ENCODE results near the gene KRCC1.

KRCC1 gene

DNA sequence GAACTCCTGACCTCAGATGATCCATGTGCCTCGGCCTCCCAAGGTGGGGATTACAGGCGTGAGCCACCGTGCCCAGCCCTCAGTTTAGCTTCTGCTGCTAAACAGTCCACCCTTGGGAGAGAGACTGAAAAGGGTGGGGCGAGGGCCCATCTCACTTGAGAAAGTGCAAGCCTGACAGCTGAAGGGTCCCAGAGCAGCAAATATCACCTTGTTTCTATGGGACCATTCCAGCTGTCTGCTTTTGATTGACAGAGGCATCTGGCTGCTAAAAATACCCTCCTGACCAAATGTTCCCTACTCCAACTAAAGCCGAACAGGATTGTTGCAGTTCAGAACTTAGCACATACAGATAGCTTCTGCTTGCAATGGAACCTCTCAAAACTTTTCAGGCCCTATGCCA is 11.6 kb upstream of the KRCC1 start:
- TF ChIP-seq GATA3 (IDR thresholded peaks at IDR 0.05; ENCODE audit: low read depth, low read length), result no peak
- TF ChIP-seq GATA2 (IDR thresholded peaks at IDR 0.05; ENCODE audit: low read depth, low read length), result no peak

GRCh38 chr2:88066543-88066942 is 11.0 kb upstream of the KRCC1 start:
- no peak for TF ChIP-seq GATA3 (IDR thresholded peaks at IDR 0.05; ENCODE audit: low read depth, low read length)
- peak; percentile 29; the same call in 1 of the 2 replicates for TF ChIP-seq GATA2 (IDR thresholded peaks at IDR 0.05; ENCODE audit: low read depth, low read length)

DNA sequence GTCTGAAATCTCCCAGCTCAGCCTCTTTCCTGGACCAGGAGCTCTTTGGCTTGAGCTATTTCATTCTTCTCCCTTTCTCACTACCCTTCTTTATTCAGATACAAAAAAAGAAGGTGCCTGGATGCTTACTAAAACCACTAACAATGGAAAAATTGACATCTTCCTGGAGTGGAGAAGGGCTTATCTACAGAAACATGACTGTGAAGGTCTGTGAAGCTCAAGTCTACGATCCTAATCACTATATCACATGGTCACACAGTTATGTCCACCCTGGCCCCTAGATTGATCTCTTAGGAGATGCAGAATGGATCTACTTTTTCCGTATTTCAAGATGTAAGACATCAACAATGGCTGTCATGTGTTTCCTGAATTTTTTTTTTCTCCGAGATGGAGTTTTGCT is 5.7 kb upstream of the KRCC1 start:
- TF ChIP-seq GATA2 (IDR thresholded peaks at IDR 0.05; ENCODE audit: low read depth, low read length) (no peak), GATA3 (IDR thresholded peaks at IDR 0.05; ENCODE audit: low read depth, low read length) (no peak)

DNA sequence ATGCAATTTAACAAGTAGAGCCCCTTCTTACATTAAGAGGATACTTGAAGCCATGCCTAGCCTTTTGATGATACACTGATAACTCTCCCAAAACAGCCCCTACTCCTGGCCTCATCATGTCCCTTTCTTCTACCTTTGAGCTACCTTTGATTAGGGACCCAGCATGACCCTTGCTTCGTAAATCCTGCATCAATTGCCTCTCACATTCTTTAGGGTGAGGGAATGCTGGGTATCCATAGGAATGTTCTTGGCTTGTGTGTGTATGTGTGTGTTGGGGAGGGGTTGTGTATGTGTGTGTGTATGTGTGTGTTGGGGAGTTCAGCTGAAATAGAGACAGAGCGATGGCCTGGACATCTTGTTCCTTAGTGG is 5.3 kb upstream of the KRCC1 start:
- TF ChIP-seq GATA2 (IDR thresholded peaks at IDR 0.05; ENCODE audit: low read depth, low read length) (no peak), GATA3 (IDR thresholded peaks at IDR 0.05; ENCODE audit: low read depth, low read length) (no peak)

DNA sequence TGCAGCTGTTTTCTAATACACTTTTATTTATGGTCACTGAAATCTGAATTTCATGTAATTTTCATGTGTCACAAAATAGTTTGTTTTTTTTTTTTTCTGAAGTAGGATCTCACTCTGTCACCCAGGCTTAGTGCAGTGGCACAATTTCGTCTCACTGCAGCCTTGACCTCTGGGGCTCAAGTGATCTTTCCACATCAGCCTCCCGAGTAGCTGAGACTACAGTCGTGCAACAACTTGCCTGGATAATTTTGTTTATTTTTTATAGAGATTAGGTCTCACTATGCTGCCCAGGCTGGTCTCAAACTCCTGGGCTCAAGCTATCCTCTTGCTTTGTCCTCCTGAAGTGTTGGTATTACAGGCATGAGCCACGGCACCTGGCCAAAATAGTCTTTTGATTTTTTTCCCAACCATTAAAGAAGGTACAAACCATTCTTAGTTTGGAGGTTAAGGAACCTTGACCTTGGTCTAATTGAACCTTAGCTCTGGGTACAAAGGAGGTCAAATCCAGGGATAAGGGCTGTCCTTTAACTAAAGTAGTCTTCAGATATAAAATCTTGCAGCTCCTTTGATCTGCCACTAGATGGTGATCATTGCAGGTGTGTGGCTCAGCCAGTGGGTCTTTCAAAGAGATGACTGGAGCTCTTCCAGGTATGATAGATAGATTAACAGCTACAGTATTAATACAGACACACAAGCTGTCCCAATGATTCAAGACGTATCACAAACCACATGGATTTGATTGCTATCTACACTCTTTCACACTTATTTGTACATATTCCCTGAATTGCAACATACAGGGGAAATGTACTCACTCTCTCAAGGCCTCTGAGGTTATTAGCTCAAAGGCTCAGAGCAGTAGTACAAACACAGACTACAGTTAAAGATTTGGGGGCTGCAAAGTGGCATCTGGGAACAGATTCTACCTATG is 4.7 kb upstream of the KRCC1 start:
- TF ChIP-seq GATA3 (IDR thresholded peaks at IDR 0.05; ENCODE audit: low read depth, low read length), result no peak
- no peak for TF ChIP-seq GATA2 (IDR thresholded peaks at IDR 0.05; ENCODE audit: low read depth, low read length)

- TF ChIP-seq GATA3 (IDR thresholded peaks at IDR 0.05; ENCODE audit: low read depth, low read length) (no peak), GATA2 (IDR thresholded peaks at IDR 0.05; ENCODE audit: low read depth, low read length) (no peak)
These were observed 2.6 kb upstream of the KRCC1 start for GRCh38 chr2:88058191-88058590.

DNA sequence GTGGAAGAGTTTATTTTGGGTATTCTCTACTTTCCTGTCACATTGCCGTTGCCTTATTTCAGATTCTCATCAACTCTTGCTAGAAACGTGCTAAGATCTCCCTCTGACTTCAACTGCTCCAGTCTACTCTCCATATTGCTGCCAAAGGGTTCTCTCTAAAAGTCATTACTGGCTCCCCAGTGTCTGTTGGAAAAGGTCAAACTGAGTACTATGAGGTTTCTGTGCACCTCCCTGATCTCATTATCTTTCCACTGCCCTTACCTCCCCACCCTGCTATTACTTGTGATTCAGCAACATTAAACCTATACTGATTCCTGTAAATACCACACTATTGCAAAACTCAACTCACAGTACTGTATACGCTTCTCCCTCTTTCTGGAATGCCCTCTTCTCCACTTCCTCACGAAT is 1.9 kb upstream of the KRCC1 start:
- TF ChIP-seq GATA2 (IDR thresholded peaks at IDR 0.05; ENCODE audit: low read depth, low read length) (no peak), GATA3 (IDR thresholded peaks at IDR 0.05; ENCODE audit: low read depth, low read length) (no peak)

GRCh38 chr2:88054782-88055370 is 707 bp downstream of the KRCC1 start:
- TF ChIP-seq GATA2 (IDR thresholded peaks at IDR 0.05; ENCODE audit: low read depth, low read length), result no peak
- TF ChIP-seq GATA3 (IDR thresholded peaks at IDR 0.05; ENCODE audit: low read depth, low read length), result no peak

- TF ChIP-seq GATA2 (IDR thresholded peaks at IDR 0.05; ENCODE audit: low read depth, low read length) (no peak), GATA3 (IDR thresholded peaks at IDR 0.05; ENCODE audit: low read depth, low read length) (no peak)
These were observed 1.4 kb downstream of the KRCC1 start for GRCh38 chr2:88053934-88054781.

DNA sequence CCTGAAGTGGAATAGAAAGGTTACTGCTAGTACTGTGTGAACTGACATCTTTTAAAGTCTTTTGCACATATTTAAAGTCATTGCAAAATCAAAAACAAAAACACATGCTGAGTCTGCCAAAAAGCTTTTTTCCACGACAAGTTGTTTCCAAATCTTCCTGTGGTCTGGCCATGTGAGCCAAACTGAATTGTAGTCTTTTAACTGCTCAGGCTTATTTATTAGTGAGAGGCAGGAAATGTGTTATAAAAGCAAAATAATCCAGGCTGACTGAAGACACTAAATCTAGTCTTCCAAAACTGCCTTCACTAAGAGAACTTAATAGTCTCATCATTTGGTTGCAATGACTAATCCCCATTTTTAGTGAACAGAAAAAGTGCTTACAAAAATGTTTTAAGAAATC is 2.3 kb downstream of the KRCC1 start:
- TF ChIP-seq GATA3 (IDR thresholded peaks at IDR 0.05; ENCODE audit: low read depth, low read length) (no peak), GATA2 (IDR thresholded peaks at IDR 0.05; ENCODE audit: low read depth, low read length) (no peak)

- no peak for TF ChIP-seq GATA2 (IDR thresholded peaks at IDR 0.05; ENCODE audit: low read depth, low read length)
- TF ChIP-seq GATA3 (IDR thresholded peaks at IDR 0.05; ENCODE audit: low read depth, low read length), result no peak
These were observed 3.8 kb downstream of the KRCC1 start for GRCh38 chr2:88051792-88052191.

GRCh38 chr2:88049622-88050021 is 6.0 kb downstream of the KRCC1 start:
- TF ChIP-seq GATA3 (IDR thresholded peaks at IDR 0.05; ENCODE audit: low read depth, low read length) (no peak), GATA2 (IDR thresholded peaks at IDR 0.05; ENCODE audit: low read depth, low read length) (no peak)

GRCh38 chr2:88048541-88048940 is 7.0 kb downstream of the KRCC1 start:
- TF ChIP-seq GATA3 (IDR thresholded peaks at IDR 0.05; ENCODE audit: low read depth, low read length) (no peak), GATA2 (IDR thresholded peaks at IDR 0.05; ENCODE audit: low read depth, low read length) (no peak)

GRCh38 chr2:88042476-88042875 is 13.1 kb downstream of the KRCC1 start:
- TF ChIP-seq GATA2 (IDR thresholded peaks at IDR 0.05; ENCODE audit: low read depth, low read length), result no peak
- no peak for TF ChIP-seq GATA3 (IDR thresholded peaks at IDR 0.05; ENCODE audit: low read depth, low read length)
